ENCODE data around the gene DUSP2. TPM values are rescaled to one million over a fixed set of nuclear protein-coding genes. Genes with fewer than 3 reads are reported as not detected.

The DUSP2 gene
- total RNA-seq, 3 donors from 2014 or later: 1.9 to 57.5 (median 12.8) TPM

DNA sequence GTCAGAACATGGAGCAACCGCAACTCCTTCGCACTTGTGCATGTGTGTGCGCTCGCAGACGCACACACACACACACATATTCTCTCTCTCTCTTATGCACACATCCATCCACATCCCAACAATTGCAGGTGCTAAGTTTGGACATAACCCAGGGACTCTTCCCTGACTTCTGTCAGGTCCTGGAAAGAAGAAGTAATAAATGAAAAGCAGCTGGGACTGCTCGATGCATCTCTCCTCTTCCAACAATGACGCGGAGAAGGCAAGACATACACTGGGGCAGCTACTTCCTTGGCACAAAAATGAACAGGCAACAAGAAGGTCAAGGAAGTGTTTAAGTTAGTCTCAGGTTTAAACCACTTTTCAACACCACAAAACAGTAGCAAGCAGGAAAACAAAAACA lies 39.7 kb upstream of the DUSP2 start:
- TF ChIP-seq POLR2AphosphoS5 (IDR thresholded peaks at IDR 0.05): no peak
- TF ChIP-seq, protein P1, sequence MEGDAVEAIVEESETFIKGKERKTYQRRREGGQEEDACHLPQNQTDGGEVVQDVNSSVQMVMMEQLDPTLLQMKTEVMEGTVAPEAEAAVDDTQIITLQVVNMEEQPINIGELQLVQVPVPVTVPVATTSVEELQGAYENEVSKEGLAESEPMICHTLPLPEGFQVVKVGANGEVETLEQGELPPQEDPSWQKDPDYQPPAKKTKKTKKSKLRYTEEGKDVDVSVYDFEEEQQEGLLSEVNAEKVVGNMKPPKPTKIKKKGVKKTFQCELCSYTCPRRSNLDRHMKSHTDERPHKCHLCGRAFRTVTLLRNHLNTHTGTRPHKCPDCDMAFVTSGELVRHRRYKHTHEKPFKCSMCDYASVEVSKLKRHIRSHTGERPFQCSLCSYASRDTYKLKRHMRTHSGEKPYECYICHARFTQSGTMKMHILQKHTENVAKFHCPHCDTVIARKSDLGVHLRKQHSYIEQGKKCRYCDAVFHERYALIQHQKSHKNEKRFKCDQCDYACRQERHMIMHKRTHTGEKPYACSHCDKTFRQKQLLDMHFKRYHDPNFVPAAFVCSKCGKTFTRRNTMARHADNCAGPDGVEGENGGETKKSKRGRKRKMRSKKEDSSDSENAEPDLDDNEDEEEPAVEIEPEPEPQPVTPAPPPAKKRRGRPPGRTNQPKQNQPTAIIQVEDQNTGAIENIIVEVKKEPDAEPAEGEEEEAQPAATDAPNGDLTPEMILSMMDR (IDR thresholded peaks at IDR 0.05): no peak
- no peak for TF ChIP-seq POLR2A (IDR thresholded peaks at IDR 0.05)
- Histone ChIP-seq H3K27ac (no peak overlapping the region), H3K9me3 (no peaks in the 10 kb centered on the region), H3K4me1 (no peaks in the 10 kb centered on the region), H3K4me3 (no peak overlapping the region), H3K27me3 (no peaks in the 10 kb centered on the region), H3K36me3 (no peaks in the 10 kb centered on the region)
- DNase-seq (ENCODE audit: low spot score in 2 of 2): no peak
- intact Hi-C loops (cut with DNase I; ENCODE audit: low total_unique reads): no loop called here

GRCh38 chr2:96184188-96184587 lies 38.9 kb upstream of the DUSP2 start:
- no peak for TF ChIP-seq POLR2AphosphoS5 (IDR thresholded peaks at IDR 0.05)
- TF ChIP-seq, protein P1 (IDR thresholded peaks at IDR 0.05): no peak
- no peak for TF ChIP-seq POLR2A (IDR thresholded peaks at IDR 0.05)
- no peaks in the 10 kb centered on the region for H3K36me3 ChIP-seq
- intact Hi-C loops (cut with DNase I; ENCODE audit: low total_unique reads): no loop called here

GRCh38 chr2:96181529-96181928 lies 36.3 kb upstream of the DUSP2 start:
- intact Hi-C loops (cut with DNase I; ENCODE audit: low total_unique reads): no loop called here
- no peak for DNase-seq (ENCODE audit: low spot score in 2 of 2)
- Histone ChIP-seq H3K27me3 (no peaks in the 10 kb centered on the region), H3K4me3 (no peak overlapping the region), H3K9me3 (no peaks in the 10 kb centered on the region), H3K4me1 (no peaks in the 10 kb centered on the region), H3K27ac (no peak overlapping the region), H3K36me3 (no peaks in the 10 kb centered on the region)
- TF ChIP-seq, protein P1 (IDR thresholded peaks at IDR 0.05): no peak
- TF ChIP-seq POLR2AphosphoS5 (IDR thresholded peaks at IDR 0.05) (no peak), POLR2A (IDR thresholded peaks at IDR 0.05) (no peak)

More at GRCh38 chr2:96184188-96184587, 38.9 kb upstream of the DUSP2 start:
- Histone ChIP-seq H3K4me3 (no peak overlapping the region), H3K27me3 (no peaks in the 10 kb centered on the region), H3K27ac (no peak overlapping the region), H3K4me1 (no peaks in the 10 kb centered on the region), H3K9me3 (no peaks in the 10 kb centered on the region)
- DNase-seq (ENCODE audit: low spot score in 2 of 2): no peak

DNA sequence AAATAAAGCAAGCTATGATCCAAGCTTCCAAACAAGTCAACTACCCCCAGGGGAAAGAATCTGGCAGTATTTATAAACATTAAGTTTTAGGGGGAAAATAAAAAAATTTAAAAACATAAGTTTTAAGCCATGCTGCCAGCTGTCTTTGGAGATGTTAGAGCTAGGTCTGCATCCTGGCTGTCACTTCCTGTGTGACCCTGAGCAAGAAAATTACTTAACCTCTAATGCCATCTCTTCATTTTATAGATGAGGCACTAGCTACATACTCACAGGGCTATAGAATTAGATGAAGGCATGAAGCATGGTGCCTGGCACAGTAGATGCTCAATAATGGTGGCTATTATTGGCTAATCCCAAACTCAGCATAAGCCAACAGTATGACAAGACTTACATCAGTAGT lies 35.3 kb upstream of the DUSP2 start:
- no peaks in the 10 kb centered on the region for H3K4me1 ChIP-seq
- intact Hi-C loops (cut with DNase I; ENCODE audit: low total_unique reads): no loop called here
- H3K27me3 ChIP-seq: no peaks in the 10 kb centered on the region
- no peak overlapping the region for H3K4me3 ChIP-seq
- H3K27ac ChIP-seq: no peak overlapping the region
- TF ChIP-seq, protein P1 (IDR thresholded peaks at IDR 0.05): no peak
- no peak for TF ChIP-seq POLR2AphosphoS5 (IDR thresholded peaks at IDR 0.05)
- no peak for TF ChIP-seq POLR2A (IDR thresholded peaks at IDR 0.05)
- no peak for DNase-seq (ENCODE audit: low spot score in 2 of 2)
- H3K9me3 ChIP-seq: no peaks in the 10 kb centered on the region
- H3K36me3 ChIP-seq: no peaks in the 10 kb centered on the region

- DNase-seq (ENCODE audit: low spot score in 2 of 2): no peak
- Histone ChIP-seq H3K36me3 (no peaks in the 10 kb centered on the region), H3K27me3 (no peaks in the 10 kb centered on the region), H3K4me1 (no peaks in the 10 kb centered on the region), H3K9me3 (no peaks in the 10 kb centered on the region), H3K4me3 (no peak overlapping the region), H3K27ac (no peak overlapping the region)
- TF ChIP-seq POLR2A (IDR thresholded peaks at IDR 0.05): no peak
- TF ChIP-seq POLR2AphosphoS5 (IDR thresholded peaks at IDR 0.05): no peak
- TF ChIP-seq, protein P1 (IDR thresholded peaks at IDR 0.05): no peak
- intact Hi-C loops (cut with DNase I; ENCODE audit: low total_unique reads): no loop called here
Measured at GRCh38 chr2:96180002-96180401, 34.8 kb upstream of the DUSP2 start.
